HepG2 (cell line): Measurements from ENCODE around the gene HOXD8. TPM values are rescaled to one million over a fixed set of nuclear protein-coding genes. Genes with fewer than 3 reads are reported as not detected.

Experiments used
- ATAC-seq: fragments of 200-7000 bp; cut with Tn5 transposase; 3 replicates; pipeline ENCODE4 v1.9.1; 2020; ENCODE audit warnings: mild to moderate bottlenecking, moderate library complexity
- BruUV-seq: library from RNA; stranded (reverse); fragments of 400-500 nt; replicated peaks from 2 replicates; lab custom pipeline; 2021; lab: Mats Ljungman, UMichigan
- CTCF ChIA-PET: fragments of 300-600 bp; formaldehyde crosslinking; extraction: SDS; loops from one replicate; lab custom pipeline; 2021; ENCODE audit warnings: low total read pairs, inconsistent platforms, low intra/inter-chr PET ratio; lab: Yijun Ruan, JAX
- POLR2A ChIA-PET: fragments of 350-600 bp; sonication (Branson Sonifier 250); formaldehyde crosslinking; loops from one replicate; lab custom pipeline; 2020; ENCODE audit warnings: antibody characterized with exemption, inconsistent platforms; lab: Yijun Ruan, JAX
- DNase-seq: peaks from one replicate; pipeline ENCODE4 v3.0.0-alpha.2; 2015; ENCODE audit warnings: low spot score
- FAIRE-seq: peaks from 3 replicates; lab custom pipeline; 2011; peaks lifted over from hg19 to GRCh38; lab: Jason Lieb, UNC
- H2AFZ ChIP-seq: one replicate; pipeline ENCODE4 v1.6.1; 2011; ENCODE audit warnings: low read length, inconsistent platforms
- H3K27ac ChIP-seq: fragments of 300-600 bp; 3 replicates; pipeline ENCODE4 v1.8.0; 2011; ENCODE audit warnings: mixed run types, mild to moderate bottlenecking, mixed read lengths, low read length, inconsistent platforms; ENCODE audit not compliant: insufficient read depth; ENCODE audit errors: extremely low read length
- H3K27me3 ChIP-seq, 2 experiments: fragments of 200-600 bp in 1 of 2; 2 replicates in 1 of 2; 3 replicates in 1 of 2; pipeline versions ENCODE4 v1.6.0 to v1.8.0; 2011; ENCODE audit warnings: low read length in 2 of 2, mild to moderate bottlenecking in 2 of 2, moderate library complexity in 2 of 2, inconsistent platforms in 1 of 2; ENCODE audit not compliant: insufficient read depth in 2 of 2, control insufficient read depth in 1 of 2
- H3K36me3 ChIP-seq, 2 experiments: fragments of 200-600 bp in 1 of 2; replicated peaks in 1 of 2; 2 replicates in 1 of 2; 3 replicates in 1 of 2; pipeline versions ENCODE4 v1.5.1 to v1.8.0; 2011; ENCODE audit warnings: low read length in 2 of 2, inconsistent platforms in 1 of 2; ENCODE audit not compliant: insufficient read depth in 2 of 2, control insufficient read depth in 1 of 2
- H3K4me1 ChIP-seq: 2 replicates; pipeline ENCODE4 v1.5.1; 2012; ENCODE audit warnings: low read length, inconsistent platforms; ENCODE audit not compliant: insufficient read depth
- H3K4me2 ChIP-seq: 2 replicates; pipeline ENCODE4 v1.6.0; 2011; ENCODE audit warnings: low read depth, low read length, inconsistent platforms
- H3K4me3 ChIP-seq, 3 experiments: fragments of 200-600 bp in 1 of 3; sonication (generic), shearing (Covaris generic) in 1 of 3; replicated peaks in 1 of 3; 2 replicates each; pipeline ENCODE4 v1.5.1; 2011 to 2016; ENCODE audit warnings: low read length in 3 of 3, inconsistent platforms in 2 of 3, low read depth in 2 of 3, mild to moderate bottlenecking in 2 of 3, control low read depth in 1 of 3, mixed read lengths in 1 of 3; ENCODE audit not compliant: insufficient read depth in 1 of 3
- H3K79me2 ChIP-seq: one replicate; pipeline ENCODE4 v1.6.1; 2011; ENCODE audit warnings: low read length, inconsistent platforms; ENCODE audit not compliant: insufficient read depth
- H3K9ac ChIP-seq: 2 replicates; pipeline ENCODE4 v1.6.0; 2011; ENCODE audit warnings: mild to moderate bottlenecking, low read depth, low read length, inconsistent platforms; ENCODE audit not compliant: insufficient read depth
- H3K9me3 ChIP-seq: 2 replicates; pipeline ENCODE4 v1.5.1; 2012; ENCODE audit warnings: mild to moderate bottlenecking, low read length
- H4K20me1 ChIP-seq: 2 replicates; pipeline ENCODE4 v1.6.0; 2011; ENCODE audit warnings: inconsistent platforms, mild to moderate bottlenecking, low read length, moderate library complexity; ENCODE audit not compliant: insufficient read depth
- ATM ChIP-seq: fragments of 450-650 bp; IDR thresholded peaks from 2 replicates; pipeline ENCODE4 v1.7.1; 2017; ENCODE audit warnings: mild to moderate bottlenecking, borderline replicate concordance
- CBX2 ChIP-seq, 2 experiments: fragments of 200-600 bp in 1 of 2; sonication (generic); formaldehyde crosslinking in 1 of 2; IDR thresholded peaks; 2 replicates each; pipeline versions ENCODE4 v1.7.0 to v1.8.1; 2018 to 2022; ENCODE audit warnings: low read depth in 2 of 2, low read length in 1 of 2, mild to moderate bottlenecking in 1 of 2, missing genetic modification reagents in 1 of 2
- EZH2 ChIP-seq: conservative IDR thresholded peaks from 2 replicates; pipeline ENCODE4 v1.6.1; 2012; ENCODE audit warnings: mild to moderate bottlenecking, low read depth, low read length, moderate library complexity
- MIXL1 ChIP-seq: IDR thresholded peaks from 2 replicates; pipeline ENCODE4 v1.6.1; 2016
- WGBS: methylation state at CpG from one replicate; pipeline ENCODE4 v1.1.6; 2017; ENCODE audit warnings: low lambda C conversion rate; 5-methylcytosine and 5-hydroxymethylcytosine counted together
- in situ Hi-C: cut with HindIII; loops from 2 replicates; pipeline ENCODE4 v1.10.0; 2017; ENCODE audit warnings: low pct_unique_long_range_greater_than_20kb; ENCODE audit not compliant: extremely low pct_ligation_motif_present
- intact Hi-C: fragments of 100-400 bp; cut with micrococcal nuclease; formaldehyde crosslinking; loops from one replicate; pipeline ENCODE4 v1.10.0; 2022; ENCODE audit not compliant: unreplicated experiment
- polyA plus RNA-seq, 8 experiments: library from polyadenylated mRNA; depleted of rRNA in 3 of 8; stranded (reverse) in 7 of 8; unstranded in 1 of 8; fragments of >200 nt; fragmentation: Illumina TruSeq in 4 of 8; extraction: Trizol in 4 of 8; gene quantifications; 2 replicates each; pipeline versions ENCODE4 v1.2.1 to v1.2.3, GENCODE V29; 2011 to 2016; ENCODE audit warnings: low read depth in 4 of 8, missing spikeins in 1 of 8, mixed read lengths in 1 of 8; ENCODE audit not compliant: insufficient read depth in 1 of 8
- total RNA-seq, 5 experiments: library from RNA; depleted of rRNA; stranded (reverse); fragments of >200 nt; fragmentation: Illumina TruSeq; extraction: Trizol; gene quantifications; 2 replicates each; pipeline ENCODE4 v1.2.3, GENCODE V29; 2016; ENCODE audit warnings: low read depth in 1 of 5
- TF ChIP-seq, protein P1 (sequence below): sonication (generic); formaldehyde crosslinking; IDR thresholded peaks from 2 replicates; pipeline ENCODE4 v1.8.1; 2023; ENCODE audit warnings: mild to moderate bottlenecking, missing genetic modification reagents, borderline replicate concordance

HOXD8 gene
- total and polyA plus RNA-seq, 2 of the 13 experiments (the other 11 are each of a cell fraction or from before 2014, with no cell fraction given), result not detected

DNA sequence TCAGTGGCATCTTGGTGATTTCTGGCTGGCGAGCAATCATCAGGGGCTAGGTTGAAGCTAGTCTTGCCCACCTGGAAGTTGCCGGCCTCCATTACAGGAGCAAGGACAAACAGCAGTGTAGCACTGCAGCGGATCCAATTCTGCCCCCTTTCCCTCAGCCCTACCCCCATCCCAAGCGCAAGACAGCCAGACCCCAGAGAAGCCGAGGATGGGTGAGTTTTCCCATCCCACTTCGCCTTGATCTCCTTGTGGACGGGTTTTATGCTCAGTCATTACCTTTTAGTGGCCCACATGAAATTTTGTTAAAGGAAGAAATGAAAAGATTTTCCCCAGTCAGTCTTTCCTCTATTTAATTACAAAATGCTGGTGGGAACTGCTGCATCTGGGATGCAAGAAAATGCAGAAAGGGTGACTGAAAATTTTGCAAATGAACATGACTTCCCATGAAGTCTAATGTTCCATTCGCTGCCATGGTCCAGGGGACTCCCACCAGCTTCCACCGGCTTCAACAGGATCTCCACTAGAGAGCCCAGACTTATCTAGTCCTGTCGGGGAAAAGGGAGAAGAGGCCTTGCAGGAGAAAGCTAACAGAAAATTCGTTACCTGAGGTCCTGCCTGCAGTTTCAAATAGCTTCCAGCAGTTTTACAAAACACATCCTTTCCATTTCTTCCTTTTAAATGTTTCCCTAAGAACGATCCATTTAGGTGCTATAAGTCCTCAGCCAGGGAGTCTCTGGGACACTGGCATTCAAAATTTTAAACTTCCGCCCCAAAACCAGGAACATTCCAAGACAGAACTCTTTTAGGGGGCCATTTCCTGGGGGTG lies 8.9 kb upstream of the HOXD8 start:
- in situ Hi-C loops, result no loop called here
- Histone ChIP-seq H3K9me3 (no peaks in the 10 kb centered on the region), H3K27me3 (peaks cover 27 to 98% of the 10 kb centered on the region in 2 experiments), H3K4me2 (no peak overlapping the region), H4K20me1 (no peaks in the 10 kb centered on the region; the same call in 1 of the 2 replicates), H2AFZ (no peak overlapping the region), H3K4me3 (no peak overlapping the region), H3K79me2 (no peaks in the 10 kb centered on the region), H3K4me1 (no peaks in the 10 kb centered on the region), H3K9ac (no peak overlapping the region), H3K36me3 (no peaks in the 10 kb centered on the region), H3K27ac (no peak overlapping the region)
- intact Hi-C loops, result no loop called here
- ChIA-PET POLR2A (no interaction called here), CTCF (no interaction called here)
- FAIRE-seq (no peak), DNase-seq (no peak), ATAC-seq (no peak)
- WGBS, result 10% methylated on average over 13 of the region's 13 CpGs
- TF ChIP-seq EZH2 (0 out of 2 replicates have a peak, but pooled peaks have one; percentile 56), MIXL1 (CRISPR knock-in tag) (no peak), CBX2 (IDR thresholded peaks at IDR 0.05; ENCODE audit: low read depth, low read length) (0 out of 2 replicates have a peak, but pooled peaks have one; percentile 48), CBX2 (CRISPR knock-in tag; IDR thresholded peaks at IDR 0.05; ENCODE audit: low read depth) (no peak), ATM (no peak)
- TF ChIP-seq, protein P1, sequence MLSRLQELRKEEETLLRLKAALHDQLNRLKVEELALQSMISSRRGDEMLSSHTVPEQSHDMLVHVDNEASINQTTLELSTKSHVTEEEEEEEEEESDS (CRISPR knock-in tag), result no peak
- no TSS peak for BruUV-seq
